ENCODE measurements around the gene LGALS14. TPM values are rescaled to one million over a fixed set of nuclear protein-coding genes. Genes with fewer than 3 reads are reported as not detected.
A peak's percentile ranks its signal among the peaks of the same experiment; 100 is the strongest.
"Not testable (repeated sequence)": the region's sequence is repeated elsewhere in the genome, so short reads cannot be mapped to it uniquely, and the experiment has no call there.

The LGALS14 gene
- total RNA-seq, 4 donors from 2014 or later = not detected

DNA sequence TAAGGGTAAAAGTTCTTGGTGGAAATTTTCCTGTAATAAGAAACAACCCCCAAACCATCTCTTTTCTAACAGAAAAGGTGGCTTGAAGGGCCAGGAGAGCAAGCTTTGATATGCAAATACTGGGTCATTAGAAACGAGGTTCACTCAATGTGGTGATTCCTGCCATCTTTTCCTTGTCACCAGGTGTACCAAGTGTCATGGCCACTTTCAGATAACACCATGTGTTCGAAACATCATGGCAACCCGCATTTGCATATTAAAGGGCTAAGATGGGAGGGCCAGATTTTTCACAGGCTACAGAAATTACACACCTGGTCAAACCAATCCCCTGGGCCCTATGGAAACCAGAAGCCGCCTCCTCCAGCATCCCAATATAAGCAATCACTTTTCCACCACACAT, 33.3 kb upstream of the LGALS14 start:
- Histone ChIP-seq H3K4me3 (no peak overlapping the region), H3K36me3 (no peaks in the 10 kb centered on the region), H3K27ac (no peak overlapping the region), H3K27me3 (peaks cover 31% of the 10 kb centered on the region), H3K4me1 (no peaks in the 10 kb centered on the region), H3K9me3 (no peaks in the 10 kb centered on the region)
- WGBS, 2 donors (ENCODE audit: low coverage in 1 of 2) = 30 to 32% methylated on average over 4 of the region's 4 CpGs
- ATAC-seq = no peak
- TF ChIP-seq, protein P1, sequence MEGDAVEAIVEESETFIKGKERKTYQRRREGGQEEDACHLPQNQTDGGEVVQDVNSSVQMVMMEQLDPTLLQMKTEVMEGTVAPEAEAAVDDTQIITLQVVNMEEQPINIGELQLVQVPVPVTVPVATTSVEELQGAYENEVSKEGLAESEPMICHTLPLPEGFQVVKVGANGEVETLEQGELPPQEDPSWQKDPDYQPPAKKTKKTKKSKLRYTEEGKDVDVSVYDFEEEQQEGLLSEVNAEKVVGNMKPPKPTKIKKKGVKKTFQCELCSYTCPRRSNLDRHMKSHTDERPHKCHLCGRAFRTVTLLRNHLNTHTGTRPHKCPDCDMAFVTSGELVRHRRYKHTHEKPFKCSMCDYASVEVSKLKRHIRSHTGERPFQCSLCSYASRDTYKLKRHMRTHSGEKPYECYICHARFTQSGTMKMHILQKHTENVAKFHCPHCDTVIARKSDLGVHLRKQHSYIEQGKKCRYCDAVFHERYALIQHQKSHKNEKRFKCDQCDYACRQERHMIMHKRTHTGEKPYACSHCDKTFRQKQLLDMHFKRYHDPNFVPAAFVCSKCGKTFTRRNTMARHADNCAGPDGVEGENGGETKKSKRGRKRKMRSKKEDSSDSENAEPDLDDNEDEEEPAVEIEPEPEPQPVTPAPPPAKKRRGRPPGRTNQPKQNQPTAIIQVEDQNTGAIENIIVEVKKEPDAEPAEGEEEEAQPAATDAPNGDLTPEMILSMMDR (IDR thresholded peaks at IDR 0.05) = no peak
- TF ChIP-seq POLR2AphosphoS5 (IDR thresholded peaks at IDR 0.05) (no peak), EP300 (IDR thresholded peaks at IDR 0.05) (no peak), POLR2A (IDR thresholded peaks at IDR 0.05) (no peak)

- H3K9me3 ChIP-seq = no peaks in the 10 kb centered on the region
- TF ChIP-seq, protein P1 (IDR thresholded peaks at IDR 0.05) = peak; percentile 9 to 48 (median 36)
- no peak for TF ChIP-seq EP300 (IDR thresholded peaks at IDR 0.05)
- TF ChIP-seq POLR2A (IDR thresholded peaks at IDR 0.05) = no peak
- TF ChIP-seq POLR2AphosphoS5 (IDR thresholded peaks at IDR 0.05) = no peak
- ATAC-seq = no peak
- no peaks in the 10 kb centered on the region for H3K4me1 ChIP-seq
- H3K36me3 ChIP-seq = no peaks in the 10 kb centered on the region
- no peak overlapping the region for H3K4me3 ChIP-seq
- H3K27ac ChIP-seq = no peak overlapping the region
- peaks cover 27% of the 10 kb centered on the region for H3K27me3 ChIP-seq
- WGBS, 2 donors (ENCODE audit: low coverage in 1 of 2) = 9 to 18% methylated on average over 9 of the region's 9 CpGs
Observed at GRCh38 chr19:39671739-39672363, 32.4 kb upstream of the LGALS14 start.

- no peak overlapping the region for H3K27ac ChIP-seq
- H3K4me3 ChIP-seq = no peak overlapping the region
- H3K4me1 ChIP-seq = no peaks in the 10 kb centered on the region
- TF ChIP-seq, protein P1 (IDR thresholded peaks at IDR 0.05) = no peak
- no peak for TF ChIP-seq POLR2AphosphoS5 (IDR thresholded peaks at IDR 0.05)
- TF ChIP-seq POLR2A (IDR thresholded peaks at IDR 0.05) = no peak
- no peaks in the 10 kb centered on the region for H3K9me3 ChIP-seq
- 70 to 72% methylated on average over 4 to 5 of the region's 5 CpGs for WGBS, 2 donors (ENCODE audit: low coverage in 1 of 2)
- H3K27me3 ChIP-seq = peaks cover 21% of the 10 kb centered on the region
- ATAC-seq = no peak
- H3K36me3 ChIP-seq = no peaks in the 10 kb centered on the region
Observed at GRCh38 chr19:39672473-39672872, 31.8 kb upstream of the LGALS14 start.

GRCh38 chr19:39673862-39674261, 30.4 kb upstream of the LGALS14 start:
- H3K9me3 ChIP-seq, H3K4me1 ChIP-seq, H3K27ac ChIP-seq, H3K4me3 ChIP-seq, ATAC-seq, H3K36me3 ChIP-seq: not testable (repeated sequence)
- 33% methylated on average over 1 of the region's 1 CpG; no CpG with 5 or more reads in 1 of the 2 donors for WGBS, 2 donors (ENCODE audit: low coverage in 1 of 2)
- peaks cover 21% of the 10 kb centered on the region for H3K27me3 ChIP-seq

GRCh38 chr19:39676004-39676403, 28.3 kb upstream of the LGALS14 start:
- 66 to 74% methylated on average over 3 of the region's 3 CpGs for WGBS, 2 donors (ENCODE audit: low coverage in 1 of 2)
- no peak for ATAC-seq

More at GRCh38 chr19:39676004-39676403, 28.3 kb upstream of the LGALS14 start:
- Histone ChIP-seq H3K36me3 (no peaks in the 10 kb centered on the region), H3K4me3 (no peak overlapping the region), H3K4me1 (peaks cover 0 to 15% (median 0%) of the 10 kb centered on the region in 3 donors), H3K27ac (no peak overlapping the region), H3K27me3 (peaks cover 21% of the 10 kb centered on the region), H3K9me3 (no peaks in the 10 kb centered on the region)
- TF ChIP-seq POLR2A (IDR thresholded peaks at IDR 0.05) (no peak), POLR2AphosphoS5 (IDR thresholded peaks at IDR 0.05) (no peak), EP300 (IDR thresholded peaks at IDR 0.05) (no peak)
- TF ChIP-seq, protein P1 (IDR thresholded peaks at IDR 0.05) = no peak
